Measurements from ENCODE around the gene NUDT10.
"Not testable (repeated sequence)": the region's sequence is repeated elsewhere in the genome, so short reads cannot be mapped to it uniquely, and the experiment has no call there.

The NUDT10 gene

DNA sequence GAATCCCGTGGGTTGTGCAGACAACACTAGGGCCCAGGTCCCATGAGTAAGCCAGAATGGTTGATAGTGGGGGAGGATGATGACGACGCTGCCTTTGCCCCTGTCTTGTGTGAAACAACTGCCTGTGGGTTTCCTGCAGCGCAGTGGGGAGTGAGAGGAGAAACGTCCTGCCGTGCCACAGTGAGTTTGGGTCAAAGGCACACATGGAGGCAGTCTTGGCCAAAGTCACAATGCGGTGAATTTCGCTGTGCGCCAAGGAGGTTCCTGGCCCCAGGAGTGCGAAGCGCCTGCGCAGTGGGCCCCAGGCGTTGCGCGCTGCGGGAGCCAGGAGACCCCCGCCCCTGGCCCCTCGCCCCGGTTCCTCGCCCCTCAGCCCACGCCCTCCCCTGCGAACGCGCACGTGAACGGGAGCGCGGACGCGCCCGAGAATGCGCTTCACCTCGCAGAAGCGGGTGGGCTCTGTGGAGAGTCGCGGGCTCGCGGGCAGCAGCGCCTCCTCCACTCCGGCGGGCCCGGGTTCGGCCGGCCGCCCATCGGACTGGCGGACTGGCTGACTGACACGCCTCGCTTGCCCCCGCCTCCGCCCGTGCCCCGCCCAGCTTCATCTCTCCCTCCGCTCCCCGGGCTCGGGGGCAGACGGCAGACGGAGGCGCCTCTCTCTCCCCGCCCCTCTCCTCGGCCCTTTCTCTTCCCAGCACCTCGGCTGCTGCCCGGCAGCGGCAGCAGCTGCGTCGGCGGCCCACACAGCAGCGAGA is at the start of gene NUDT10:
Gene NUDT10 (plus strand): TSS at position 635 of the 755 bp plus-strand sequence. CDS start 144 bp downstream, outside the sequence.
- DNase-seq, result peak; percentile 85

DNA sequence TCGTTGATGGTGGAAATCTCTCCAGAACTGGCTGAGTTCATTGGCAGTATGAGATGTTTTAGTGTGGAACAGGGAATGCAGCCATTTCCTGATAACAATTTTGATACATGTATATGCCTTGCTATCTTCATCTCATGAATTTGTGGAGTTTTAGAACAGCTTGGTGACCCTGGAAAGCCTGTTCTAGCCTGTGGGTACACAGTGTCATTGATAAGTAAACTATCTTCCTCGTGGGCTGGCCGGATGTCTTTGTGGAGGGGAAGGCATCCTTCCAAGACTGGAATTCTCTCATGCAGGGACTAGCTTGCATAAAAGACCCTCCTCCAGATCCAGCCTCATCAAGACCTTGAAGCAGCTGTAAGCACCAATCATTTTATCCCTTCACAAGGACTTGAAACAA is 40.2 kb upstream of the NUDT10 start:
- DNase-seq, result no peak

DNA sequence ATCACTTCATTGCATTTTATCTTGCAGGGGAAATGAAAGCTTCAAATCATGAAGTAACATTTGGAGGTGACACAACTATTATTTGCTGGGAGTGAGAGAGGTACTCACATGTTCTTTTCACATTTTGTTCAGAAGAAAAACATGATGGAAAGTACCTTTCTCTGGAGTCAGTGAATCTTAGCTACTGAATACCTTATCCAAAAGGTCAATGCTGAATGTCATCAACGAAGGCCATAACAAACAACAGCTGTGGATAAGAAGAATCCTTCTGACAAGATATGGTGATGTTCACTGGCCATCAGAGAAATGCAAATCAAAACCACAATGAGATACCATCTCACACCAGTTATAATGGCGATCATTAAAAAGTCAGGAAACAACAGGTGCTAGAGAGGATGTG is 36.5 kb upstream of the NUDT10 start:
- no peak for DNase-seq

DNA sequence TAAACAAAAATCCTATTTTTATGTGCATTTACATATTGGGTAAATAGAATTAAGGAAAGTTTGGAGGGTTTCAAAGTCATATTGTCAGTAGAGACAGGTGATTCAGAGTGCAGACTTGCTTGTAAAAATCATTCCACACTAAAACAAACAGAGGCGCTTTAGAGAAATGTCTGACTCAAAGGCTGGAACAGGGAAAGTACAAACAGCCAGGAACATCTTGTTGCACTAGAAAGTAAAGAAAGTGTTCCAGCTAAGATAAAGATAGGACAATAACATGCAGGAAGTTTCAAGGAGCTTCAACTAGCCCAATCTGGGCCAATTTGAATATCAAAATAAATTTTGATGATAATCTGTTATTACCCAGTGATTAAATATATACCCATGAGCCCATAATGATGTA is 16.4 kb upstream of the NUDT10 start:
- no peak for DNase-seq

DNA sequence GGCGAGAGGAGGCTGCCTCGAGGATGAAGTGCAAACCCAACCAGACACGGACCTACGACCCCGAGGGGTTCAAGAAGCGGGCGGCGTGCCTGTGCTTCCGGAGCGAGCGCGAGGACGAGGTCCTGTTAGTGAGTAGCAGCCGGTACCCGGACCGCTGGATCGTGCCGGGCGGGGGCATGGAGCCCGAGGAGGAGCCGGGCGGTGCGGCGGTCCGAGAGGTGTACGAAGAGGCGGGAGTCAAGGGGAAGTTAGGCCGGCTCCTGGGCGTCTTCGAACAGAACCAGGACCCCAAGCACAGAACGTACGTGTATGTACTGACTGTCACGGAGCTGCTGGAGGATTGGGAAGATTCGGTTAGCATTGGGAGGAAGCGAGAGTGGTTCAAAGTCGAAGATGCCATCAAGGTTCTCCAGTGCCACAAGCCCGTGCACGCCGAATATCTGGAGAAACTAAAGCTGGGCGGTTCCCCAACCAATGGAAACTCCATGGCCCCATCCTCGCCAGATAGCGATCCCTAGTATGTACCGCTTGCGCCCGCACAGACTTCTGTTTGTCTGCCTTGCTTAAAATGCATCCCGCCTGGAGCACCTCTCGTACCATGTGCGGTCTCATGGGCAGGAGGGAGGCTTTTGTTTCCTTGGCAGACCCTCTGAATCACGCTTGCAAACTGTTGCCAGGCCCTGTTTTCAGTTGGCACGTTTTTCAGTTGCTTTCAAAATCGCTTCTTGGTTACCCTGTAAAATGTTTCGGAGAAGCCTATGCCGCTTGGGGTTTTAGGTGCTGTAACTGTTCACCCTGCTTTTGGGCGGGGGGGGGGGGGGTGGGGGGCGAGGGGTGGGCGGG is 542 bp downstream of the NUDT10 start:
- not testable (repeated sequence) for DNase-seq

DNA sequence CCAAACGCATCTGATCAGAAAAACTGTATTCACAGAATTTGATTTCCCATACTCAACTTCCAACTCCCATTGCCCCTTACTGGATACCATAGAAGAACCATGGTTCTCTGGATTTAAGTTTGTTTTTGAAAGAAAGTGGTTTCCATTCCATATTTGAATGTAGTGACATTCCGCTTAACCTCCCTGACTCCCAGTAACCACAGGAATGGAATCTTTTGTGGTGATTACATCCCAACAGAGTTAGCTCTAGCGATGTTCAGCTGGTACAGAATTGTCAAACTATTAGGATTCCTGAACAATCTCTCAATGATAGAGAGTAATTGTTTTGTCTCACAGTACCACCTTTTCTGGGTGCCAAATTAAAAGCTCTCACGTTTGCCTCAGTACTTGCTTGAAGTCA is 1.7 kb downstream of the NUDT10 start:
- DNase-seq, result no peak

DNA sequence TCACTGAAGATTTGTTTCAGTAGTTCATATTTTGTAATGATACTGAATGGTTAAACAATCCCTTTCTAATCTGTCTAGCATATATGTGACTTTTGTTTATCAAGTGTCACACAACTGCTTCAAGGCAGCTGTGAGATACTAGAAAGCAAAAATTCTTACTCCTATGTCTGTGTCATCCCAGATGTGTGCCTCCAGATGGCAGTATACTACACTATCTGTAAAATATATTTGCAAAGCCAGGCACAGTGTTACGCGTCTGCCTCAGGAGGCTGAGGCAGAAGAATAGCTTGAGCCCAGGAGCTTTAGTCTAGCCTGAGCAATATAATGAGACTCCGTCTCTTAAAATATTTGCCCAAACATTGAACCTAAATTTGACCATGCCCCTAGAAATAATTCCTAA is 4.0 kb downstream of the NUDT10 start:
- peak; percentile 19 for DNase-seq

DNA sequence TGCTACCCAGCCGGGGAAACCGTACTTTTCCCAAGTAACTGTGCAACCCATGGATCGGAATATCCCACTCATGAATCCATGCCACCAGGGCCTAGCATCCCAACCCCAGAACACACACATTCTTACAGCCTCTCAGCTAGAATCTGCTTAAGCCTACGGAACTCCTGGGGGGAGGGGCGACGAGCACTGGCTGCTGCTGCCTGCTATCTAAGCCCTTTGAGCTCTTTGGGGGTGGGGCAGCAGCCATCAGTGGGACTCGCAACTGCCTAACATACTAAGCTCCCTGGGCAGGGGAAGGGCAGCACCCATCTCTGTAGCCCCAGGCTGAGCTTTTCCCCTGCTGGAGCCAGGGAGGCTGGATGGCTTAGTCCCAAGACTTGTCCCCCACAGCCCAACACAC is 28.6 kb downstream of the NUDT10 start:
- no peak for DNase-seq

DNA sequence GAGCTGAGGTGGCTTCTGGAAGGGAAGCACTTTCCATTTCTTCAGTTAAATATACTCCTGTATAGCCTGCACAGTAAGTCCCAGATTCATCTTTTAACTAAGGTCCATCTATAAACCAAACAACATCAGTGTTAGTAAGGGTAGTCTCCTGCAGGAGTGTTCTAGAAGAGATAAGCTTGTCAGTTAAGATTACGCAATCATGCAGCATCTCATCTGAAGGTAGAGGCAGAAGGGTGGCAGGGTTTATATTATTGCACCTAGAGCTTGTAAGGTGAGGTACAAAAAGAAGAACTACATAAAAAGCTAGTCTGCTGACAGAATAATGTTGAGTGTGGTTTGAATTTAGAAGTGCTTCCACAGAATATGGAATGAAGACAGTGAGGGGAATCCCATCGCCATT is 44.0 kb downstream of the NUDT10 start:
- no peak for DNase-seq
